GM18520 (cell line): ENCODE data around the gene CDC42BPG.
A peak's percentile ranks its signal among the peaks of the same experiment; 100 is the strongest.
"Not testable (repeated sequence)": the region's sequence is repeated elsewhere in the genome, so short reads cannot be mapped to it uniquely, and the experiment has no call there.

ENCODE experiments used
- ATAC-seq: cut with Tn5 transposase; IDR thresholded peaks from one replicate; pipeline ENCODE4 v1.9.1; 2021; ENCODE audit not compliant: unreplicated experiment

The CDC42BPG gene

GRCh38 chr11:64836448-64837072 is 7.9 kb downstream of the CDC42BPG start:
- ATAC-seq: no peak

- no peak for ATAC-seq
Observed at GRCh38 chr11:64835616-64836447, 8.6 kb downstream of the CDC42BPG start.

- no peak for ATAC-seq
Observed at GRCh38 chr11:64834723-64835615, 9.5 kb downstream of the CDC42BPG start.

GRCh38 chr11:64834031-64834722 is 10.3 kb downstream of the CDC42BPG start:
- ATAC-seq: no peak

GRCh38 chr11:64833509-64833908 is 10.9 kb downstream of the CDC42BPG start:
- no peak for ATAC-seq

GRCh38 chr11:64833198-64833502 is 11.3 kb downstream of the CDC42BPG start:
- no peak for ATAC-seq

- no peak for ATAC-seq
Observed at GRCh38 chr11:64832467-64833197, 11.8 kb downstream of the CDC42BPG start.

GRCh38 chr11:64831411-64831891 is 13.0 kb downstream of the CDC42BPG start:
- ATAC-seq: no peak

- ATAC-seq: no peak
Observed at GRCh38 chr11:64829536-64830251, 14.8 kb downstream of the CDC42BPG start.

GRCh38 chr11:64827451-64827839 is 17.0 kb downstream of the CDC42BPG start:
- no peak for ATAC-seq

GRCh38 chr11:64826578-64827450 is 17.6 kb downstream of the CDC42BPG start:
- no peak for ATAC-seq

- ATAC-seq: no peak
Observed at GRCh38 chr11:64826062-64826461, 18.4 kb downstream of the CDC42BPG start.

GRCh38 chr11:64823568-64824119 is 20.8 kb downstream of the CDC42BPG start:
- ATAC-seq: no peak

- ATAC-seq: no peak
Observed at GRCh38 chr11:64817476-64817875, 27.0 kb downstream of the CDC42BPG start.

GRCh38 chr11:64815433-64815832 is 29.0 kb downstream of the CDC42BPG start:
- ATAC-seq: not testable (repeated sequence)

- peak; percentile 54 for ATAC-seq
Observed at GRCh38 chr11:64814712-64815187, 29.7 kb downstream of the CDC42BPG start.

GRCh38 chr11:64813826-64814225 is 30.6 kb downstream of the CDC42BPG start:
- ATAC-seq: no peak

GRCh38 chr11:64810891-64811272 is 33.6 kb downstream of the CDC42BPG start:
- no peak for ATAC-seq
